HG03025 (cell line): ENCODE results near the gene NOP9.

Experiments used
- ATAC-seq: cut with Tn5 transposase; IDR thresholded peaks from one replicate; pipeline ENCODE4 v1.9.1; 2021; ENCODE audit warnings: mild to moderate bottlenecking, moderate library complexity; ENCODE audit not compliant: unreplicated experiment, low FRiP score

The NOP9 gene

GRCh38 chr14:24299255-24300191, at the start of gene NOP9, which contains the start of gene DHRS1:
NOP9 (plus strand) TSS chr14:24299850; CDS start chr14:24299955, 105 bp downstream.
DHRS1 (minus strand) TSS chr14:24299780; CDS start chr14:24299106, 674 bp downstream.
- ATAC-seq: peak; percentile 71

GRCh38 chr14:24250354-24250753, 49.3 kb upstream of the NOP9 start:
- ATAC-seq: no peak

- ATAC-seq: no peak
Observed at GRCh38 chr14:24251880-24252288, 47.8 kb upstream of the NOP9 start.

- no peak for ATAC-seq
Observed at GRCh38 chr14:24252289-24253124, 47.1 kb upstream of the NOP9 start.

- ATAC-seq: no peak
Observed at GRCh38 chr14:24253936-24254335, 45.7 kb upstream of the NOP9 start.

- ATAC-seq: no peak
Observed at GRCh38 chr14:24254630-24255392, 44.8 kb upstream of the NOP9 start.

- no peak for ATAC-seq
Observed at GRCh38 chr14:24255438-24255837, 44.2 kb upstream of the NOP9 start.

GRCh38 chr14:24255931-24256711, 43.5 kb upstream of the NOP9 start:
- ATAC-seq: no peak

- no peak for ATAC-seq
Observed at GRCh38 chr14:24256960-24257359, 42.7 kb upstream of the NOP9 start.

- ATAC-seq: no peak
Observed at GRCh38 chr14:24258119-24258518, 41.5 kb upstream of the NOP9 start.

GRCh38 chr14:24258548-24259265, 40.9 kb upstream of the NOP9 start:
- no peak for ATAC-seq

GRCh38 chr14:24259282-24260025, 40.2 kb upstream of the NOP9 start:
- no peak for ATAC-seq

GRCh38 chr14:24260026-24260779, 39.4 kb upstream of the NOP9 start:
- ATAC-seq: no peak

- no peak for ATAC-seq
Observed at GRCh38 chr14:24260780-24261157, 38.9 kb upstream of the NOP9 start.

- ATAC-seq: no peak
Observed at GRCh38 chr14:24261256-24261968, 38.2 kb upstream of the NOP9 start.

GRCh38 chr14:24261969-24262327, 37.7 kb upstream of the NOP9 start:
- ATAC-seq: no peak
